SH-SY5Y (cell line): ENCODE measurements around the gene STYX.

Source experiments
- GATA2 ChIP-seq: IDR thresholded peaks from 2 replicates; pipeline ENCODE4 v1.6.1; 2011; ENCODE audit warnings: mild to moderate bottlenecking, low read depth, low read length
- GATA3 ChIP-seq: IDR thresholded peaks from 2 replicates; pipeline ENCODE4 v1.6.1; 2011; ENCODE audit warnings: low read depth, mild to moderate bottlenecking, low read length, moderate library complexity

DNA sequence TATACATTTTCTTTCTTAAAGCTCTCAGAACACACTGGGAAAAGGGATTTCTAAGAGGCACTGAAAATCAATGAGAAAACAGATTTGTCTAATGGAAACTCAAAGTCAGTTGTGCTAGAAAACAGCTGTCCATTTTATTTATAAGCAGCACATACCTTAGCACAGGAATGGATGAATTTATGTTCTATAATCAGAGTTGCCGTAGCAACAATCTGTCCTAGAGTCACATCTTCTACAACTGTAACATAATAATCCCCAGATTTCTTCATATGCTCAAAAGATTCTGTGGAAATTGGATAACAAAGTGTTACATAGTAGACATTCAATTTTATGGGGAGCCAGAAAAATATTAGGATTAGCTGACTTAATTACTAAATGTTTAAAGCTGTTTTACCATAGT is 51.7 kb downstream of the STYX start:
- TF ChIP-seq GATA2 (no peak), GATA3 (no peak)
